GM18858 (cell line): ENCODE measurements around the gene CSNK1G1.
"Not testable (repeated sequence)": the region's sequence is repeated elsewhere in the genome, so short reads cannot be mapped to it uniquely, and the experiment has no call there.

Source experiments
- ATAC-seq: cut with Tn5 transposase; IDR thresholded peaks from one replicate; pipeline ENCODE4 v1.9.1; 2021; ENCODE audit not compliant: unreplicated experiment

The CSNK1G1 gene

DNA sequence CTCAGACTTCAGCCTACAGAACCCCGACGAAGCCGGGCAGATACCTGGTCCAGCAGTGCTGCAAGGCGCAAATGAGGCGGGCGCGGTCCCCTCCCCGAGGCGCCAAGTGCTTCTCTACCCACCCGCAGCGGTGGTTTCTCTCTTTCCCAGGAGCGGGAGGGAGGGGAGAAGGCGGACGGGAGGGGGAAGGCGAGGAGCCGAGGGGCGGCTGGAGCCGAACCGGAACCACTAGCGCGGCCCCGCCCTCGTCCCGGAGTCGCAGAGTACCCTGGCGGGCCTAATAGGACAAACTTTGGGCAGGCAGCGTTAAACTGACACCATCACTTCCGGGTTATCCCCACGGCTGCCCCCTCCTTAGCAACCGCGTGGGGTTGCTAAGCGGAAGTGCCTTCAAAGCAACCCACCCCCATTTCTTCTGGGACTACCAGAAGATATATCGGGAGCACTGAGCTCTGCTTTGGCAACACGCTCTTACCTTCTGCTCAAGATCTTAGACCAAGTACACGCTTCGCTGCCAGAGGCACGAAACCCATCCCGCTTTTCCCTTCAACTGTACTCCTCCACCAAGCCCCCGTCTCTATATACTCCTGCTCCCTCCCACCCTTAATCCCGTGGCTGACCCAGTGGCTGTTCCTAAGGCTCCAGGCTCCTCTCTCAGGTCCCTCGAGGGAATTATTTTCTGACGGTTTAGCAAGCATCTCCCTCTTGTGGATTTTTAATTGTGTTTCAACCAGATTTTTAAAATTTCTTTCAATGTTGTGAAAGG is at the start of gene CSNK1G1:
Gene CSNK1G1 (minus strand): TSS at position 230 of the 766 bp plus-strand sequence. CDS start 55,674 bp downstream, outside the sequence.
- ATAC-seq, result peak; percentile 91

DNA sequence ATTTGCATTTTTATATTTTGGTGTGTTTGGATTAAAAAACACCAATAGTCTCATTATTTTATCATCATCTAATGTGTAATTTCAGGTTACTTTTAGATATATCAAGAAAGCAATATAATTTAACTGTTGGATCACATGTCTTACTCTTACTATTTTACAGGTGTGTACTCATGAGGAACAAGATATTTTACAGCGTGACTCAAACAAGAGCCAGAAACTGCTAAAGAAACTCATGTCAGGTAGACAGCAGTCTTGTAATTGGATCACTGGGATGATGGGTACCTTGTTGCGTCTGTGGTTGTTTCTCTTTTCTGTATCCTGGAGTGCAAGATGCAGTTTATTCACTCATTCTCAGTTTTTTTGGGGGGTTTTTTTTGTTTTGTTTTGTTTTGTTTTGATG is 44.6 kb upstream of the CSNK1G1 start:
- no peak for ATAC-seq

DNA sequence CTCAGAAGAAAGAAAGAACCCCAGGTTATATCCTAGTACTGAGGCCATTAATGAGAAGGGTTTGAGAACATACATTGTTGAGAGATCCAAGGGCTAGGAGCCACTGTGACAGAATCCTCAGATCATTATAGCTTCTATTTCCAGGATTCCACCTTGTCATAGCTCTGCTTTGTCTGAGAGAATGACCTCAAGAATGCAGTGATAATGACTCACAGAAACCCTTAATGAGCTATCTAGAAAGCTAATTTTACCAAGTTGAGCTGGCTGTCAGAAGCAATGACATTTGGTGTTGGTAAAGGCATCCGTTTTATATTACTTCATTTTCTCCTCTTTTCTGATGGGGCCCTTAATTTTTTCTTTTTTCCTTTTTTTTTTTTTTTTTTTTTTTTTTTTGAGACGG is 42.6 kb upstream of the CSNK1G1 start:
- ATAC-seq, result no peak

DNA sequence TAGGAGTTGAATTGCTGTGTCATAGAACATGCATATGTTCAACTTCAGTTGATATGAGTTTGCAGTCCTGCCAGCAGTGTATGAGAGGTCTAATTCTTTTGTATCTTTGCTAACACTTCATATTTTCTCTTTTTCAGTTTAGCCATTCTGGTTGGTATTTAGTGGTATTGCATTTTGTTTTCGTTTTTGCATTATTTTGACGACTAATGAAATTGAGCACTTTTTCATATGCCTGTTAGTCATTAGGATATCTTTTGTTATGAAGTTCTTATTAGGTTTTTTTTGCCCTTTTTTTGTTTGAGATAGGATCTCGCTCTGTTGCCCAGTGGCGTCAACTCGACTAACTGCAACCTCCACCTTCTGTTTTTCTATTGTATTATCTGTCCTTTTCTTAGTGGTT is 40.8 kb upstream of the CSNK1G1 start:
- ATAC-seq, result no peak

DNA sequence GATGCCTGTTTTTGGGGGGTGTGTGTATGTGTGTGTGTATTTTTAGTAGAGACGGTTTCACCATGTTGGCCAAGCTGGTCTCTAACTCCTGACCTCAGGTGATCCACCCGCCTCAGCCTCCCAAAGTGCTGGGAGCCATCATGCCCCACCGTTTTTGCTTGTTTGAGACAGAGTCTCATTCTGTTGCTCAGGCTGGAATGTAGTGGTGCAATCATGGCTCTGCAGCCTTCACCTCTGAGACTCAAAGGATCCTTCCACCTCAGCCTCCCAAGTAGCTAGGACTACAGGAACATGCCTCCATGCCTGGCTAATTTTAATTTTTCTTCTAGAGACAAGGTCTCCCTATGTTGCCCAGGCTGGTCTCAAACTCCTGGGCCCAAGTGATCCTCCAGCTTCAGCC is 36.5 kb upstream of the CSNK1G1 start:
- not testable (repeated sequence) for ATAC-seq

DNA sequence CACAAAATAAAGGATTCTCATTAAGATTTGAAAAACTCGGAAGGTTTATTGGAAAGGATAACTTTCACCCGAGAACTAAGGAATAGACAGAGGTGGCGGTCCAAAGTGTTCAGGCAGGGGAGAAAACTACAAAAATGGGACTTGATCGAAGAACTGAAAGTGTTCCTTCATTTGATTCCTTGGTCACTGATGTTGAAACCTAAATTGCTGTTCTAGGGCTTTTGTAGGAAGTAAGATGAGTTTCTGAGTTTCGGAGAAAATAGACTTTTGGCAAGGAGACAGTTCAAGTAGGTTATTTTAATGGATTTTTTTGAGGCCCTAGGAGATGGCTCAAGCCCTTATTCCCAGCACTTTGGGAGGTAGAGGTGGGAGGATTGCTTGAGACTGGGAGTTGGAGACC is 33.1 kb upstream of the CSNK1G1 start:
- no peak for ATAC-seq

DNA sequence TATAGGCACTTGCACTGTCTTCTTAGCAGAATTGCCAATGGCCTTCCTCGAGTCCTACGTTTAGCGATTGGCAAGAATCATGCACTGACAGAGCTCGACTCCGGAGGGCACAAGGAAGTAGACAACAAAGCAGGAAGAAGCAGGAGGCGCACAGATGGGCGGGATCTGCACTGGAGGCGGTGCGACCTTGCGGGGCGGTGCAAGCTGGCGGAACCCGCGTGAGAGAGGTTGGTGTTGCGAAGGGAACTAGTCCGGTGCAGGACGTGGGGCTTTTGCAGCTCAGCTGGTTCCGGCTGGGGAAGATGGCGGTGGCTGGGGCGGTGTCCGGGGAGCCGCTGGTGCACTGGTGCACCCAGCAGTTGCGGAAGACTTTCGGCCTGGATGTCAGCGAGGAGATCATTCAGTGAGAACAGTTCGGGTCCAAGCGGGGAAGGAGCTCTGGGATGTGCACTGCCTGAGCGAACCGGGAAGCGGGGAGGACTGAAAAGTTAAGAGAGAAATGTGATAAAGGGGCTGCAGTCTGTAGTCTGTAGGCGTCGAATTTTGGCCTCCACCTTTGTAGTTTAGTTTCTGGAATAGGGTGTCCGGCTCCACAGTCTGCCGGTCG is 31.7 kb upstream of the CSNK1G1 start, which contains the start of gene TRIP4:
Gene TRIP4 (plus strand): TSS at position 275 of the 607 bp plus-strand sequence. CDS start 28 bp downstream, at position 303.
- peak; percentile 93 for ATAC-seq

DNA sequence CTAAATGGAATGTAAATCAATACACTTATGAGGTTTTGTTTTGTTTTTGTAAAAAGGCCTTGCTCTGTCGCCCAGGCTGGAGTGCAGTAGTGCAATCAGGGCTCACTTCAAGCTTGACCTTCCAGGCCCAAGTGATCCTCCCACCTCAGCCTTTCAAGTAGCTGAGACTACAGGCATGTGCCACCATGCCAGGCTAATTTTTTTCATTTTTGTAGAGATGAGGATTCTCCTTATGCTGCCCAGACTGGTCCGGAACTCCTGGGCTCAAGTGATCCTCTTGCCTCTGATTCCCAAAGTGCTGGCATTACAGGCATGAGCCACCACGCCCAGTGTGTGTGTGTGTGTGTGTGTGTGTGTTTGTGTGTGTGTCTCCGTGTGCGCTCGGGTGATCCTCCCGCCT is 30.3 kb upstream of the CSNK1G1 start:
- no peak for ATAC-seq

DNA sequence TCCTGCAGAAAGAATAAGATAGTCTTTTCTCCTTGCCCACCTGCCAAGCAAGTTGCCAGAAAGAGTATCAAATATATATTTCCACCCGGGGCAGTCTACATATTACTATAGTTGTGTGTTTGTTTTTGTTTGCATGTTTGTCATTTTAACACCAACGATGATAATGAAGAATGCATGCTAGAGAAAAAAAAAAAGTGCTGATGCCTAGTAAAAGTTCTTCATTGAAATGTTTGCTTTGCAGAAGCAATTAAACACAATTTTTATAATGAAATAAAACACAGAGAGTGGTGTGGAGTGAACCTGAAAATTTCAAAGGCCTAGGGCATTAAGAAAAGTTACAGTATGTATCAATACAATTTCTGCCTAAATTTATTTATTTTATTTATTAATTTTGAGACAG is 27.8 kb upstream of the CSNK1G1 start:
- ATAC-seq, result no peak

DNA sequence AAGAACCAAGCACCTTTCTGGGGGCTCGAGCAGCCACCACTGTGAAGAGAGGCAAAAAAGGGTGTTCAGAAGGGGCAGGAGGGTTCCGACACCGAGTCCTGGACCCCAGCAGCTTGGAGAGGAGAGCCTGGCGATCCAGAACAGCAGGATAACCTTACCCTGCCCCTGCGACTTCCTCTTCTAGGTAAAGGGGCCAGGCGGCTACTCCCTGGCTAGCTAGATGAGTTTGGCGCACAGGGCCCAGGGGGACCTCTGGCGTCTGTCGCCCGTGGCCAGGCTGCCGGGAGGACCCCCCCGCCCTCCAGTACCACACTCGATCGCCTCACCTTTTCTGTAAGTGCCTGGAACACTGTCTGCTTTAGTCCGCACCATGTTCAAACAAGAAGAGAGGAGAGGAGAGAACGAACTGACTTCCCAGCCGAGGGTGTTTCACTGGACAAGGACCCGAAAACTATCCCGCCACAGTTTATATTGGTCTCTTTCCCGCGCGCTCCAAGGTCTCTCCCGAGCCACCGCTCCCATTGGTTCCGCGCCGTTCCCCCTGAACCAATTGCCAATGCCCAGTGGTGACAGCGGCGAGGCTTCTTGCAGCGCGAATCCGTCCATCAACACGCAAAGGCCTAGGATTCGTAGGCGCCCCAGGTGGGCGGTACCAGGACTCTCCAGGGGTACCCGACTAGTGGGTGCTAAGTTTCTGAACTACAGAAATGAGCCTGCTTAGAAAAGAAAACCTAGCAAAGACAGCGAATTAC is 25.2 kb upstream of the CSNK1G1 start, which contains the start of gene PCLAF:
Gene PCLAF (minus strand): TSS at position 442 of the 752 bp plus-strand sequence. CDS start 70 bp downstream, at position 372.
- peak; percentile 86 for ATAC-seq

DNA sequence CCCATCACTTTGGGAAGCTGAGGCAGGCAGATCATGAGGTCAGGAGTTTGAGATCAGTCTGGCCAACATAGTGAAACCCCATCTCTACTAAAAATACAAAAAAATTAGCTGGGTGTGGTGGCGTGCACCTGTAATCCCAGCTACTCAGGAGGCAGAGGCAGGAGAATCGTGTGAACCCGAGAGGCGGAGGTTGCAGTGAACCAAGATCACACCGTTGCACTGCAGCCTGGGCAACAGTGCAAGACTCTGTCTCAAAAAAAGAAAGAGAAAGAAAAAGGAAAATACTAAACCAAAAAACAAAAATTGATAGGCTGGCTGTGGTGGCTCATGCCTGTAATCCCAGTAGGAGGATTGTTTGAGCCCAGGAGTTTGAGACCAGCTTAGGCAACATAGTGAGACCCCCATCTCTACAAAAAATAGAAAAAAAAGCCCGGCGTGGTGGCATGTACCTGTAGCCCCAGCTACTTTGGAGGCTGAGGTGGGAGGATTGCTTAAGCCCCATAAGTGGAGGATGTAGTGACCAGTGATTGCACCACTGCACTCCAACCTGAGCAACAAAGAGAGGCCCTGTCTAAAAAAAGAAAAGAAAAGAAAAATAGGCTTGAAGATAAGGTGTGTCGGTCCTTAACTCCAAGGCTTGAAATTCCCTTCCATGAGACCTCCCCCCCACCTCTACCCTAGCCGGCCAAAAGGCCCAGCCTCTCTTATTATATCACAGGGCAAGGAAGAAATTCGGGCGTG is 24.3 kb upstream of the CSNK1G1 start:
- not testable (repeated sequence) for ATAC-seq

DNA sequence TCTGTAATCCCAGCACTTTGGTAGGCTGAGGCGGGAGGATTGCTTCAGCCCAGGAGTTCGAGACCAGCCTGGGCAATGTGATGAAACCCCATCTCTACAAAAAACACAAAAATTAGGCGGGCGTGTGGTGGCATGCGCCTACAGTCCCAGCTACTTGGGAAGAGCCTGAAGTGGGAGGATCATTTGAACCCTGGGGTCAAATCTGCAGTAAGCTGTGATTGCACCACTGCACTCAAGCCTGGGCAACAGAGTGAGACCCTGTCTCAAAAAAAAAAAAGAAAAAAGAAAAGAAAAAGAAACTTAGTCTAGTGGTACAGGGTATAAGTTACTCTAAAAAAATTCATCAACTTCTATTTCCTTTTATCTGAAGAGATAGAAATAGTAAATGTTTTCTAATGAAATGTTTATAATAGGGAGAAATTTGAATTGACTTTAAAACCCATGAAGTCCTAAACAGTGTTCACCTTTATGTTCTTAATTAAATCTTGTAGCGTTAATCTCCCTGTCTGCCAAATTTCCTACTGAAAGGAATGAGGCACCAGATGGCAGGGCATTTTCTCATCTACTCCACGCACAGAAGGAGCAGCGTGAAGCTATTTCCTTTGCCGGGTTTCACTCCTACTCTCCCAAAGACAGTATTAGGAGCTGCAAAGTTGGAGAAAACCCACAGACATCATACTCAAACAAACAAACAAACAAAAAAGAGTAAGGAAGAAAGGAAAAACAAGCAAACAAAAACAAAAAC is 23.4 kb upstream of the CSNK1G1 start:
- no peak for ATAC-seq

DNA sequence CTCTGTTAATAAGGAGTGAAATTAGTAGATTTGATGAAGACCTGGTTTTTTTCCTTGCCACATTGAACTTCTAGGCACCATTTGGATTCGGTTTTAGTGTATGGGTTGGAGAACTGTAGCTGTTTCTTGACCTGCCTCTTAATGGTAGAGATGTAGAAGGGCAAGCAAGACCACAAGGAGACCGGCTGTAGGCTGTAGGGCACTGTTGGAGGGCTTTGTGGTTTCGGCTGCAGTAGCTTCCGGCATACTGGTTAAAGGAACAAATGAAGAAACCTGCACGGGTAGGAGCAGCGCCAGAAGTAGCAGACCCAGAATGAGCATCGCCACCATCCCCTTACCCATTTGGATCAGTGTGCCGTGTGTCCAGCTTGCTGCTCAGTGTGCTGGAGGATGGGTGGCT is 17.4 kb upstream of the CSNK1G1 start:
- no peak for ATAC-seq

DNA sequence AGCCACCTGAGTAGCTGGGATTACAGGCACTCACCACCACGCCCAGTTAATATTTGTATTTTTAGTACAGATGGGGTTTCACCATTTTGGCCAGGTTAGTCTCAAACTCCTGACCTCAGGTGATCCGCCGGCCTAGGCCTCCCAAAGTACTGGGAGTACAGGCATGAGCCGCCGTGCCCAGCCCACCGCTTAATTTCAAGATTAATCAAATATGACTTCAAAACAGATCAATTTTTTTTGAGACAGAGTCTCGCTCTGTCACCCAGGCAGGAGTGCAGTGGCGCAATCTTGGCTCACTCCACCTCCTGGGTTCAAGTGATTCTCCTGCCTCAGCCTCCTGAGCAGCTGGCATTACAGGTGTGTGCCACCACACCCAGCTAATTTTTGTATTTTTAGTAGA is 15.4 kb upstream of the CSNK1G1 start:
- ATAC-seq, result not testable (repeated sequence)

DNA sequence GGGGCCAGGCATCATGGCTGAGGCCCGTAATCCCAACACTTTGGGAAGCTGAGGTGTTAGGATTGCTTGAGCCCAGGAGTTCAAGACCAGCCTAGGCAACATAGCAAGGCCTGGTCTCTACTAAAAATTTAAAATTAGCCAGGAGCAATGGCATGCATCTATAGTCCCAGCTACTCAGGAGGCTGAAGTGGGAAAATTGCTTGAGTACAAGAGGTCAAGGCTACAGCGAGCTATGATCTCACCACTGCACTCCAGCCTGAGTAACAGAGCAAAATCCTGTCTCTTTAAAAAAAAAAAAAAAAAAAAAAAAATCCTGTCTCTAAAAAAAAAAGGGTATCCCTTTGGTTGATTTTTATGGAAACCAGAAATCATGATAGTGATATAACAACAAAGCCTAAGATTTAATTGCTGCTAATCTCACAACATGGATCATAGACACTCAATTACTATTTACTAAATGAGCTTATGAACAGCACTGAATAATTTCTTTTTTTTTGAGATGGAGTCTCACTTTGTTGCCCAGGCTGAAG is 13.2 kb upstream of the CSNK1G1 start:
- ATAC-seq, result no peak

DNA sequence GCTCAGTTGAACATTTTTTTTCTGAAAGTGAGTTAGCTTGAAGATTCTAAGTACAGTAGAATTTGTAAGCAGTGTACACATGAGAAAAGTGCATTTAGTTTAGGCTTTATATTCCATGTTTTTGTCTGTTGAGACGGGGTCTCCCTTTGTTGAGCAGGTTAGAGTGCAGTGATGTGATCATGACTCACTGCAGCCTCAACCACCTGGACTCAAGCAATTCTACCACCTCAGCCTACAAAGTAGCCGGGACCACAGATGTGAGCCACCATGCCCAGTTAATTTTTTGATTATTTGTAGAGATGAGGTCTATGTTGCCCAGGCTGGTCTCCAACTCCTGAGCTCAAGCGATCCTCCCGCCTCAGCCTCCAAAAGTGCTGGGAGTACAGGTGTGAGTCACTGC is 5.3 kb upstream of the CSNK1G1 start:
- ATAC-seq, result no peak

DNA sequence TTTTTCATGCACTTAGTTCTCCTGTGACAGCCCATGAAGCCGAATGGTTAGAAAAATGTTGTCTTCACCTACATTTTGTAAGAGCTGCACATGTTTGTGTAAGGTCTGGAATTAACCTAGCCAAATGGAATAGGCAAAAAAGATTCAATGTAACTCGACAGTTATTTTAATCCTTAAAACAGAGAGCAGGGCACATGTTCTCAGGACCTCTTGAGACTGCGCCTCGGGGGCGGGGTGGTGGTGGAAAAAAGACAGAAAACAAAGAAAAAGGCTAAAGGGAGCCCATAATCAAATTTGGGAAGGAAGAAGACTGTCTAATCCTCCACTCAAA is 702 bp upstream of the CSNK1G1 start:
- no peak for ATAC-seq

DNA sequence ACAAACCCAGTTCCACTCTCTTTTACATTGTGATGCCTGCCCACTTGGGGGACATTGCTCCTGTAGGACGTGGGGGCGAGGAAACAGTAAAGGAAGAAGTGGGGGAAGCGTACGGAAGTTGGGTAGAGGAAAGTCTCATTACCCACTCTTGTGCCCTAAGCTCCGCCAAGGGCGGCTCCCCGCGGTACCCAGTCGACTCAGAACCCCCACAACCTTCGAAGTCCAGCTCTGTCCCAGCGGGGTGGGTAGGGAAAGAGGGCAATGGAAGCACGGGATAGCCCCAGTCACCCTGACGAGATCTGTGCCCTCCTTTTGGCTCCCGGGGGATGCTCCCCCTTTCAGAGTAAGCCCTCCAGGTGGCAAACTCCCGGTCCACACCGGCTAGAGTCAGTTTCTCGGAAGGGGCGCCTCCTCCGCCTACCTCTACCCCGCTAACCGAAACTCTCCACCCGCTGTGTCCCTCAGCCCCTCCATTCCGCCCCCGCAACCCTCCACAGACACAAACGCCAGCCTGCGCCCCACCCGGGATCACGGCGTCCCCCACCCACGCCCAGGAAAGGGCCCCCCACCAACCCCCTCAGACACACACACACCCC is 527 bp downstream of the CSNK1G1 start:
- no peak for ATAC-seq

DNA sequence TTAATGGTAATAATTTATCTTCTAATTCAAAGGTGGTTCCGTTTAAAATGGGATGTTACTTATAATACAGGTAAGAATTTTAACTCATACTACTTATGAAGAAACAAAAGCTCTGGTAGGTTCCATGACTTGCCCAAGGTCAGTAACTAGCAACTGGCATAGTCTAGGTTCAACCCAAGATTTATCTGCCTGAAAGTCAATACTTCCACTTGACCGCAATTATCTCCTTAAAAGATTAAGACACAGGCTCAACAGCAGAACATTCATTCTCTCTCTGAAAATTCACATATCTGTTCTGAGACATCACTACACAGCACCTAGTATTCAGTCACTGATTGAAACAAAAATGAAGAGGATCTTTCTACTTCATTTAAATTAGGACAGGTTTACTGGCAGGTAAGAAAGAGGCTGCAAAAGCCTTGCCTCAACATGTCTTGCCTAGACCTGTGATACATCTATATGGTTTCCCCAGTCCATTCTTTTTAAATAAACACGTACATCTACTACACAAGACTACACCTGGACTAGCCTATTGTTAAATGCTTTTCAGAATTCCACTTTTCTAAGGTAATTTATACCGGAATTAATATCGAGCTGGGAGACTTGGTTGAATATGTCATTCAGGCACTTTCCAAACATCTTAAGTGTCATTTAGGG is 1.2 kb downstream of the CSNK1G1 start:
- no peak for ATAC-seq
